Activated CD4-positive, alpha-beta memory T cell treated with anti-CD3 and anti-CD28 coated beads for 36 hours (primary cell): ENCODE data around the gene FBXO39. TPM values are rescaled to one million over a fixed set of nuclear protein-coding genes. Genes with fewer than 3 reads are reported as not detected.
A peak's percentile ranks its signal among the peaks of the same experiment; 100 is the strongest.
"Not testable (repeated sequence)": the region's sequence is repeated elsewhere in the genome, so short reads cannot be mapped to it uniquely, and the experiment has no call there.

Experiments used
- CTCF ChIA-PET: fragments of 350-600 bp; sonication (Branson Sonifier 250); formaldehyde crosslinking; loops from one replicate; lab custom pipeline; 2021; ENCODE audit warnings: antibody characterized with exemption, inconsistent platforms; lab: Charles Lee
- POLR2A ChIA-PET: fragments of 350-600 bp; sonication (Branson Sonifier 250); formaldehyde crosslinking; loops from one replicate; lab custom pipeline; 2021; ENCODE audit warnings: antibody characterized with exemption; lab: Charles Lee
- DNase-seq: peaks from one replicate; pipeline ENCODE4 v3.0.0-alpha.2; 2020
- H3K27ac Mint-ChIP-seq: one replicate; pipeline ENCODE4 v1.8.0; 2021; ENCODE audit warnings: mixed read lengths
- H3K27me3 Mint-ChIP-seq: one replicate; pipeline ENCODE4 v1.8.0; 2021; ENCODE audit warnings: mixed read lengths
- H3K36me3 Mint-ChIP-seq: one replicate; pipeline ENCODE4 v1.8.0; 2021; ENCODE audit warnings: mixed read lengths
- H3K4me1 Mint-ChIP-seq: one replicate; pipeline ENCODE4 v1.8.0; 2021; ENCODE audit warnings: low read depth, mixed read lengths
- H3K4me3 Mint-ChIP-seq: one replicate; pipeline ENCODE4 v1.8.0; 2021; ENCODE audit warnings: mild to moderate bottlenecking, mixed read lengths
- H3K9me3 Mint-ChIP-seq: one replicate; pipeline ENCODE4 v1.8.0; 2021; ENCODE audit warnings: mixed read lengths
- intact Hi-C: fragments of 100-400 bp; cut with micrococcal nuclease; formaldehyde crosslinking; loops from one replicate; pipeline ENCODE4 v1.15.1; 2023
- total RNA-seq, 2 experiments: library from RNA; stranded (reverse); gene quantifications; one replicate each; pipeline ENCODE4 v1.2.3, GENCODE V29; 2021

Gene FBXO39
- total RNA-seq, 2 experiments from 2014 or later = not detected

- H3K36me3 Mint-ChIP-seq = peaks cover 41% of the 10 kb centered on the region
- peak overlapping the region; percentile 8 for H3K4me3 Mint-ChIP-seq
- peaks cover 39% of the 10 kb centered on the region for H3K4me1 Mint-ChIP-seq
- DNase-seq = no peak
- ChIA-PET CTCF (no interaction called here), POLR2A (no interaction called here)
- intact Hi-C loops = loop anchor here (10.0 kb wide), 1 partner anchor 257 kb away; the partner anchor contains the start of gene RNASEK
- no peak overlapping the region for H3K27ac Mint-ChIP-seq
- H3K9me3 Mint-ChIP-seq = no peaks in the 10 kb centered on the region
- H3K27me3 Mint-ChIP-seq = no peaks in the 10 kb centered on the region
Observed at GRCh38 chr17:6757747-6758146, 18.3 kb upstream of the FBXO39 start.

- intact Hi-C loops = no loop called here
- POLR2A ChIA-PET = no interaction called here
- CTCF ChIA-PET = no interaction called here
- peaks cover 16% of the 10 kb centered on the region for H3K4me1 Mint-ChIP-seq
- H3K36me3 Mint-ChIP-seq = peaks cover 75% of the 10 kb centered on the region
- peaks cover 13% of the 10 kb centered on the region for H3K9me3 Mint-ChIP-seq
- DNase-seq = no peak
- H3K4me3 Mint-ChIP-seq = no peak overlapping the region
- no peak overlapping the region for H3K27ac Mint-ChIP-seq
- no peaks in the 10 kb centered on the region for H3K27me3 Mint-ChIP-seq
Observed at GRCh38 chr17:6761779-6762178, 14.2 kb upstream of the FBXO39 start.

GRCh38 chr17:6768447-6768846 is 7.6 kb upstream of the FBXO39 start:
- H3K4me1 Mint-ChIP-seq = no peaks in the 10 kb centered on the region
- no peak overlapping the region for H3K4me3 Mint-ChIP-seq
- ChIA-PET CTCF (no interaction called here), POLR2A (interaction anchor here (1.0 kb wide), 1 partner anchor 12 kb away, joined by 3 read pairs; the partner anchor contains the start of gene XAF1)
- peaks cover 92% of the 10 kb centered on the region for H3K36me3 Mint-ChIP-seq
- no peaks in the 10 kb centered on the region for H3K27me3 Mint-ChIP-seq
- no peak for DNase-seq
- H3K27ac Mint-ChIP-seq = no peak overlapping the region
- H3K9me3 Mint-ChIP-seq = peaks cover 61% of the 10 kb centered on the region
- intact Hi-C loops = no loop called here

- CTCF ChIA-PET = interaction anchor here (1.5 kb wide), 1 partner anchor 22 kb away, joined by 3 read pairs; no protein-coding TSS in a partner anchor
- H3K36me3 Mint-ChIP-seq = peaks cover 74% of the 10 kb centered on the region
- no peak for DNase-seq
- H3K27ac Mint-ChIP-seq = no peak overlapping the region
- POLR2A ChIA-PET = no interaction called here
- H3K4me3 Mint-ChIP-seq = no peak overlapping the region
- no peaks in the 10 kb centered on the region for H3K4me1 Mint-ChIP-seq
- peaks cover 4% of the 10 kb centered on the region for H3K27me3 Mint-ChIP-seq
- intact Hi-C loops = no loop called here
- H3K9me3 Mint-ChIP-seq = peaks cover 69% of the 10 kb centered on the region
Observed at GRCh38 chr17:6772016-6772415, 4.0 kb upstream of the FBXO39 start.

GRCh38 chr17:6774906-6775305 is 1.1 kb upstream of the FBXO39 start:
- Mint-ChIP-seq H3K27me3 (peaks cover 17% of the 10 kb centered on the region), H3K36me3 (peaks cover 47% of the 10 kb centered on the region), H3K9me3 (peaks cover 44% of the 10 kb centered on the region)
- intact Hi-C loops, H3K27ac Mint-ChIP-seq, H3K4me3 Mint-ChIP-seq, DNase-seq, POLR2A ChIA-PET, H3K4me1 Mint-ChIP-seq, CTCF ChIA-PET: not testable (repeated sequence)

- peaks cover 29% of the 10 kb centered on the region for H3K9me3 Mint-ChIP-seq
- CTCF ChIA-PET = interaction anchor here (0.6 kb wide), 1 partner anchor 115 kb away, joined by 3 read pairs; no protein-coding TSS in a partner anchor
Observed at GRCh38 chr17:6779411-6779810, 3.4 kb downstream of the FBXO39 start.

GRCh38 chr17:6780001-6780400 is 4.0 kb downstream of the FBXO39 start:
- ChIA-PET CTCF (interaction anchor here (1.4 kb wide), 1 partner anchor 224 kb away, joined by 4 read pairs; no protein-coding TSS in a partner anchor), POLR2A (no interaction called here)
- no peaks in the 10 kb centered on the region for H3K4me1 Mint-ChIP-seq
- no peak overlapping the region for H3K27ac Mint-ChIP-seq
- H3K4me3 Mint-ChIP-seq = no peak overlapping the region
- no peak for DNase-seq
- peaks cover under 1% of the 10 kb centered on the region for H3K36me3 Mint-ChIP-seq
- H3K9me3 Mint-ChIP-seq = peaks cover 23% of the 10 kb centered on the region
- intact Hi-C loops = no loop called here
- H3K27me3 Mint-ChIP-seq = peaks cover 30% of the 10 kb centered on the region

More at GRCh38 chr17:6779411-6779810, 3.4 kb downstream of the FBXO39 start:
- H3K27me3 Mint-ChIP-seq = peaks cover 31% of the 10 kb centered on the region
- intact Hi-C loops = no loop called here
- H3K27ac Mint-ChIP-seq = no peak overlapping the region
- H3K36me3 Mint-ChIP-seq = peaks cover 4% of the 10 kb centered on the region
- no peaks in the 10 kb centered on the region for H3K4me1 Mint-ChIP-seq
- no peak overlapping the region for H3K4me3 Mint-ChIP-seq
- no peak for DNase-seq
- POLR2A ChIA-PET = no interaction called here

GRCh38 chr17:6780886-6781285 is 4.9 kb downstream of the FBXO39 start:
- intact Hi-C loops = no loop called here
- Mint-ChIP-seq H3K4me3 (no peak overlapping the region), H3K36me3 (no peaks in the 10 kb centered on the region), H3K27me3 (peaks cover 30% of the 10 kb centered on the region), H3K9me3 (peaks cover 17% of the 10 kb centered on the region), H3K27ac (no peak overlapping the region), H3K4me1 (no peaks in the 10 kb centered on the region)
- POLR2A ChIA-PET = no interaction called here
- CTCF ChIA-PET = interaction anchor here (1.4 kb wide), 1 partner anchor 224 kb away, joined by 4 read pairs; no protein-coding TSS in a partner anchor
- no peak for DNase-seq

GRCh38 chr17:6782244-6782643 is 6.2 kb downstream of the FBXO39 start:
- peaks cover 17% of the 10 kb centered on the region for H3K9me3 Mint-ChIP-seq
- intact Hi-C loops = no loop called here
- H3K36me3 Mint-ChIP-seq = no peaks in the 10 kb centered on the region
- no peak for DNase-seq
- H3K27me3 Mint-ChIP-seq = peaks cover 36% of the 10 kb centered on the region
- H3K4me3 Mint-ChIP-seq = no peak overlapping the region
- CTCF ChIA-PET = no interaction called here
- POLR2A ChIA-PET = no interaction called here
- no peaks in the 10 kb centered on the region for H3K4me1 Mint-ChIP-seq
- H3K27ac Mint-ChIP-seq = no peak overlapping the region

- no peak overlapping the region for H3K4me3 Mint-ChIP-seq
- no peaks in the 10 kb centered on the region for H3K36me3 Mint-ChIP-seq
- peaks cover 47% of the 10 kb centered on the region for H3K27me3 Mint-ChIP-seq
- DNase-seq = no peak
- intact Hi-C loops = no loop called here
- H3K4me1 Mint-ChIP-seq = no peaks in the 10 kb centered on the region
- peaks cover 17% of the 10 kb centered on the region for H3K9me3 Mint-ChIP-seq
- ChIA-PET POLR2A (no interaction called here), CTCF (no interaction called here)
- H3K27ac Mint-ChIP-seq = no peak overlapping the region
Observed at GRCh38 chr17:6786618-6787017, 10.6 kb downstream of the FBXO39 start.

- no peak overlapping the region for H3K4me3 Mint-ChIP-seq
- POLR2A ChIA-PET = no interaction called here
- peaks cover 16% of the 10 kb centered on the region for H3K9me3 Mint-ChIP-seq
- intact Hi-C loops = no loop called here
- CTCF ChIA-PET = no interaction called here
- no peaks in the 10 kb centered on the region for H3K4me1 Mint-ChIP-seq
- H3K36me3 Mint-ChIP-seq = no peaks in the 10 kb centered on the region
- H3K27ac Mint-ChIP-seq = no peak overlapping the region
- H3K27me3 Mint-ChIP-seq = peaks cover 45% of the 10 kb centered on the region
- DNase-seq = no peak
Observed at GRCh38 chr17:6787081-6787693, 11.2 kb downstream of the FBXO39 start.

- intact Hi-C loops = no loop called here
- Mint-ChIP-seq H3K4me3 (no peak overlapping the region), H3K27ac (no peak overlapping the region), H3K36me3 (no peaks in the 10 kb centered on the region), H3K4me1 (peaks cover 2% of the 10 kb centered on the region), H3K27me3 (peaks cover 43% of the 10 kb centered on the region), H3K9me3 (no peaks in the 10 kb centered on the region)
- no peak for DNase-seq
- CTCF ChIA-PET = no interaction called here
- POLR2A ChIA-PET = no interaction called here
Observed at GRCh38 chr17:6789146-6789545, 13.1 kb downstream of the FBXO39 start.
